Stimulated activated CD8-positive, alpha-beta memory T cell treated with anti-CD3 and anti-CD28 coated beads, Interleukin-4, amount 100 ng/mL, for 4 hours (primary cell): Measurements from ENCODE around the gene ATP5F1A.
"Not testable (repeated sequence)": the region's sequence is repeated elsewhere in the genome, so short reads cannot be mapped to it uniquely, and the experiment has no call there.

Source experiments
- DNase-seq, 2 donors: peaks; one replicate each; pipeline ENCODE4 v3.0.0-alpha.2; 2020; ENCODE audit warnings: low read depth in 2 of 2, low spot score in 1 of 2

ATP5F1A gene

DNA sequence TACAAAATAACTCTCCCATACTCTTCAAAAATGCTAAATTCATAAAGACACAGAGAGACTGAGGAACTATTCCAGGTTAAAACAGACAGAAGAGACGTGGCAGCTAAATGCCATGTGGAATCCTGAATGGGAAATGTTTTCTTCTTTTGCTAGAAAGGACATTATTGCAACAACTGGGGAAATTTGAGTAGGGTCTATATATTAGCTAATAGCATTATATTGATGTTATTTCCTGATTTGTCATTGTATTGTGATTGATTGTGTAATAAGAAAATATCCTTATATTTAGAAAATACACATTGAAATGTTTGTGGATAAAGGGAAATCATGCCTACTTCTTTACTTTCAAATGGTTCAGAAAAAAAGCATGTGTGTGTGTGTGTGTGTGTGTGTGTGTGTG lies 49.5 kb downstream of the ATP5F1A start:
- DNase-seq = no peak

DNA sequence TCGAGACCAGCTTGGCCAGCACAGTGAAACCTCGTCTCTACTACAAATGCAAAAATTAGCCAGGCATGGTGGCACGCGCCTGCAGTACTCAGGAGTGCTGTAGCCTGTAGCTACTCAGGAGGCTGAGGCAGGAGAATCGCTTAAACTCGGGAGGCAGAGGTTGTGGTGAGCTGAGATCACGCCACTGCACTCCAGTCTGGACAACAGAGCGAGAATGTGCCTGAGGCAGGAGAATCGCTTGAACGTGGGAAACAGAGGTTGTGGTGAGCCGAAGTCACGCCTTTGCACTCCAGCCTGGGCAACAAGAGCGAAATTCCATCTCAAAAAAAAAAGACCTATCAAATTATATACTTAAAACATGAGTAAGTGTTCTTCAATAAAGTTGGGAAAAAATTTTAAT lies 50.7 kb downstream of the ATP5F1A start:
- DNase-seq = not testable (repeated sequence)

DNA sequence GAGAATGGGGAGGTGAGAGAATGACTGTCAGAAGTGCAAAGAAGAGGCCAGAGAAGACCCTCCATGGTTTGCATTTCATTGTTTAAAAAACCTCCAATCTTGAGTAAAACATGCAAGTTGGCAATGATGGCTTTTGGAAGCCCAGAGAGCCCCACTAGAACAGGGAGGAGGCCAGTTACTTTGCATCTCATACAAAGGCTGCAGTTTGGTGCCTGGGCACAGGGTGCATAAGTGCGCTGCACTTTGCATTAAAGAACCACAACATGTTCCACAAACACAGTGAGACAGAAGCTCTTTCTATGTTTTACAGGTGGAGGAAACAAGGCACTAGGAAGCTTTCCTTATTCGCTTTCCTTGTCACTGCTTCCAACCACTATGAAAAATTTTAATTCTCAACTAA lies 51.4 kb downstream of the ATP5F1A start:
- DNase-seq = no peak

GRCh38 chr18:46046126-46046525 lies 52.0 kb downstream of the ATP5F1A start:
- DNase-seq = no peak

- DNase-seq = no peak
Measured at GRCh38 chr18:46042571-46043123, 55.4 kb downstream of the ATP5F1A start.

DNA sequence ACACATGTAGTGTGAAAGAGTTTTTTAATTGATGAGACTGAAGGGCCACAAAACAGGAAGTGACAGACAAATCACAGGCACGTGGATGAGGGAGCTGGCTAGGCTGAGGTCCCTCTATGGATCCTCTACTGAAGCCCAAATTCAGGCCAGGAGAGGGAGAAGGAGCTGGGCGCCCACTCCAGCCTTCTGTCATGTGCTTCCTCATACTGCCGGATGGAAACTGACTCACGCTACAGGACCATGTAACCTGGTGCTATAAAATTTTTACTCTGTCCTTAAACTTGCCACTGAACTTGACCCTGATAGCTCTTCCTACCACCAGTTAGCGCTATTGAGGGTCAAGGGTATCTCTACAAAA lies 57.4 kb downstream of the ATP5F1A start:
- no peak for DNase-seq

GRCh38 chr18:46040033-46040746 lies 57.9 kb downstream of the ATP5F1A start:
- DNase-seq = no peak

- DNase-seq = no peak
Measured at GRCh38 chr18:46037512-46038305, 60.4 kb downstream of the ATP5F1A start.

DNA sequence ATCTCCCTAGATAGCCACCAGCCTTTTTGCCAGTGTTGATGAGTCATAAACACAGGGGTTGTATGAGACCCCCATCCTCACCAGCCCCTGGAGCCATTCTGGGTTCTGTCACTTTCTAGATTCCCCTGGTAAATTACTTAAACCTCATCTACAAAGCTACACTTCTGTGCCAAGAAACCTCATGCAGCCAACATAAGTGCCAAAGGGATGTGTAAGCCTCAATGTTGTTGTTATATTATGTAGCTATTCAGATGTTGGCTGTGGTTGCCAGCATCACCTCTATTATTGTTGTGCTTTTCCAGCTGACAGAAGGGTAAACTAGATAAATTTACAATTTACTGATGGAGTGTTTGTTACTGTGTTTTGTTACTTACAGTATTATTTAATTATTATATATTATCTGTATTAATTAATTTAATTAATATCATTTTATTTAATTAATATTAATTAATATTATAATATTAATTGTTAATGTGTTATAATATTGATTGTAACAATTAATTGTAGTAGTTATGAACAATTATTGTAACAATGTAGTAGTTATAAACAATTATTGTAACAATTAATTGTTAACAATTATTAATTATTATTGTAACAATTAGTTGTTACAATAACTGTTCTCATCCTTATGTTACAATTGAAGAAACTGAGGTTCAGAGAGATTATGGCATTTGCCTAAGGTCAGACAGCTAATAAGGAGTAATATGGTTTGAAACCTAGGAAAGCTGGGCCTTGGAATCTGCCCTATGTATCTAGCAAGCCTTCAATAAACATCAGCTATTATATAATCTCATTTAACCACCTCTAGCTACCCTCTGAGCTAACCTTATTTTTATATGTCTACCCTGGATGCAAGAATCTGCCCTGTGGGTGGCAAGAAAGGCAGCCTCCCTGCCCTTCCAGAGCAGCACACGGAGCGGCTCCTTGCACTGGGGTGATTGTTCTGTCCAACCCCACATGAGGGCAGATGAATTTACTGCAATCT lies 62.1 kb downstream of the ATP5F1A start:
- no peak for DNase-seq

GRCh38 chr18:46034230-46034629 lies 63.9 kb downstream of the ATP5F1A start:
- no peak for DNase-seq

- no peak for DNase-seq
Measured at GRCh38 chr18:46031741-46032140, 66.4 kb downstream of the ATP5F1A start.
